NCI-H69 (cell line): Measurements from ENCODE around the gene SLC29A2.
A peak's percentile ranks its signal among the peaks of the same experiment; 100 is the strongest.

Source experiments
- DNase-seq: peaks from one replicate; lab custom pipeline; 2025; lab: John Stamatoyannopoulos, UW

The SLC29A2 gene

DNA sequence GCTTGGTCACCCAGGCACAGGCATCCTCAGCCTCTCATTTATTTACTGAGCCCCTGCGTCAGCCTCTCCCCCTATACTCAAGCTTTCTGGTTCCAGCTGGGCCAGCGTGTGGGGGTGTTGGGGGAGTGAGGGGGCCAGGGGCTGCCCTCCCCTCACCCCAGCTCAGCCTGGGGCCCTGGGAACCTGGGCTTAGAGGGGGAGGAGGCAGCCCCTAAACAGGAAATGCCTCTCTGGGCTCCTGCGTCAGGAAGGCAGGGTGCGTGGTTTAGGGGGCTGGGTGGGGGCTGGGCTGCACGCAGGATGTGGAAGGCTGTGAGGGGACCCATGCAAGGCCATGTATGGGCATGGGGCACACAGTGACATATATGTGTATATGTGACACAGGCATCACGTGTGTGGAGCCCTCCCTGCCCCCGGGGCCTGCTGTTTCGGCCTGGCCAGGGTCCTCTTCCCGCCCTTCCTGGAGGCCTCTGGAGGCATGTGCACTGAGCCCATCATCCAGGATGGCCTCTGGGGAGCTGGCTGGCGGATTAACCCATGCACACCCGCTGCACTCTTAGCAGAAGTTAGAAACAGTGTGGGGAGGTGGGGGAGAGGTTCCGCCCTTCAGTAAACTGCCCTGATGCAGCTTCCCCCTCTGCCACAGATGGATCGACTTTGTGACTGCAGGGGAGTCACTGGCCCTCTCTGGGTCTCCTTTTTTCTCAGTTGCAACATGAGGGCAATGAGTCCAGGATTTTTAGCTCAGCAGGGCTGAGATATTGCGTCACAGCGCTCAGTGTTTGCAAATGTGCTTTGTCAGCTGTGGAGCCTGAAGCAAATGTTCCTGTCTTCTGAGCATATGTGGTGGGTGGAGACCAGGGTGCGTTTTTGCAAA, 53.6 kb downstream of the SLC29A2 start:
- DNase-seq = peak; percentile 40

DNA sequence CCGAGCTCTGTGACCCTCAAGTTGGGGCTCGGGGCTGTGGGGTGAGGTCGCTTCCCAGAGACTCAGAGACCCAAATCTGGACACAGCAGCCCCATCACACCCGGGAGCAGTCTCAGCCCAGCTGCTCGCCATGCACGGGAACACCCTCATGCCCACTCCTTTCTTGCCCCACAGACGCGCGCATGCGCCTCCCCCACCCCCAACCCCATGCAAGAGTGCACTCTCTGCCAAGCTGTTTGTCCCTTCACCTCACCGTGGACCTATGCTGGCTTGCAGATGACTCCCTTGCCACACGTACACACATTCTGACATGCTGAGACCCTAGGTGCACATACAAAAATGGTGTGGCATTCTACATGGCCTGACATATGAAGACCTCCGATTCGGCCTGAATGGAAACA, 54.2 kb downstream of the SLC29A2 start:
- DNase-seq = peak; percentile 45

DNA sequence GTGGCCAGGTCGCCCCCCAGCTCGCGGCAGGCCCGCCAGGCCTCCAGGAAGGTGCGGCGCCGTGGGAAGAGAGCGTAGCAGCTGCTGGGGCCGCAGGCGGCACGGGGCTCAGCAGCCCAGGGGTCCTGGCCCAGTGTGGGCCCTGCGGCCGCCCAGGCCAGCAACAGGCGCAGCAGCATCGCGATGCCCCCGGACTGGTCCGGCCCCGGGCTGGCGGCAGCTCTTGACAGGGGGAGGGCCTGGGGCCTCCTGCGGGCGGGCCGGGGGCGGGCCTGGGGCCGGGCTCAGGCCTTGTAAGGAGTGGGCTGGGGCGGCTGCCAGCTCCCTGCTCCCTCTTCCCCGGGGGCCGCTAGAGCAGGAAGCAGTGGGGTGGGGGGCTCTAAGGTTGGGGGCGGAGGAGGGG, 54.7 kb downstream of the SLC29A2 start, which contains the start of gene CD248:
Gene CD248, minus strand, starts transcription at position 196 of the 403 bp plus-strand sequence. Its CDS starts 17 bp downstream, at position 179.
- DNase-seq = peak; percentile 79

DNA sequence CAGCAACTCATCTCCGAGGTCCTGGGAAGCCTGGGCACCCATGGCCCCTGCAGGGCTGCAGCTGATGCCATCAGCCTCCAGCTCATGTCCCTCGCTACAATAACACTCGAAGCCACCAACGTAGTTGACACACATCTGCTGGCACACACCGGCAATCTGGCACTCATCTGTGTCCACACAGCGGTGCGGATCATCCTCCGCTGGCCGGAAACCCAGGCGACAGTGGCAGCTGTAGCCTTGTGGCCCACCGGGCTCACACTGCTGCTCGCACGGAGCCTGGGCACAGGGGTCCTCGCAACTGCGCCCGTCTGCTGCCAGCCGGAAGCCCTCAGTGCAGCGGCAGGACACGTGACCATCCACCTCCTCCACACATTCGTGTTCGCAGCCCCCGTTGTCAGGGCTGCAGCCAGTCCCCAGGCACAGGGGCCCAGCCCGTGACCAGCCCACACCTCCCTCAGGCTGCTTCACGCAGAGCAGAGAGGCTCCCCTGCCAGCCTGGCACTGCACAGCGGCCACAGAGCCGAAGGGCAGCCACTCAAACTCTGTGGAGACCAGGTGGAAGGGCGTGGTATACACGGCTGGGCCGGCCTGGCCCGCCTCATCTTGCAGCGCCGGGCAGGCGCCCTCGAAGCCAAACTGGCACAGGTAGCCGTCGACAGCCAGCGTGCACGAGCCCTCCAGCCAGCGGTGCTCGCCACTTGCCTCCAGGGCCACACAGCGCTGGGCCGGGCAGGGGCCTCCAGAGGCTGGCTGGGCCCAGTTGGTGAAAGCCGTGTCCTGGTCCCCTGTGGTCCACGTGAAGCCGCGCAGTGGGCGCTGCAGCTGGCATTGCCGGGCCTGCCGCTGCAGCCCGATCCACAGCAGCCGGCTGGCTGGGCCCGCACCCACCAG, 55.4 kb downstream of the SLC29A2 start:
- DNase-seq = peak; percentile 86

DNA sequence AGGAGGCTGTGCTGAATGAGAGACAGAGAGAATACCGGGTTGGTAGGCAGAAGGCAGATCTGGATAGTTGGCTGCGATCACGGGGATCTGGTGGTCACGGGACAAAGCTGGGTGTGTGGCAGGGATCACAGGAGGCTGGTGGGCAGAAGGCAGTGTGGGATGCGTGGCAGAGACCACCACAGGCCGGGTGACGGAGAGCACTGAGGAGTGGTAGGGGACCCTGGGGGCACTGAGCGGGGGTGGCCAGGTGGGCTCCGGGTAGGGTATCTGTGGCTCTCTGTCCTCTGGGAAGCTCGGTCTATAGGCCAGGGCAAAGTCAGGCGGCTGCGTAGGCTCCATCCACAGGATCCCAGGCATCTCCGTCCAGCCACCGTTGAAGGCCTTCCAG, 56.1 kb downstream of the SLC29A2 start:
- DNase-seq = no peak

DNA sequence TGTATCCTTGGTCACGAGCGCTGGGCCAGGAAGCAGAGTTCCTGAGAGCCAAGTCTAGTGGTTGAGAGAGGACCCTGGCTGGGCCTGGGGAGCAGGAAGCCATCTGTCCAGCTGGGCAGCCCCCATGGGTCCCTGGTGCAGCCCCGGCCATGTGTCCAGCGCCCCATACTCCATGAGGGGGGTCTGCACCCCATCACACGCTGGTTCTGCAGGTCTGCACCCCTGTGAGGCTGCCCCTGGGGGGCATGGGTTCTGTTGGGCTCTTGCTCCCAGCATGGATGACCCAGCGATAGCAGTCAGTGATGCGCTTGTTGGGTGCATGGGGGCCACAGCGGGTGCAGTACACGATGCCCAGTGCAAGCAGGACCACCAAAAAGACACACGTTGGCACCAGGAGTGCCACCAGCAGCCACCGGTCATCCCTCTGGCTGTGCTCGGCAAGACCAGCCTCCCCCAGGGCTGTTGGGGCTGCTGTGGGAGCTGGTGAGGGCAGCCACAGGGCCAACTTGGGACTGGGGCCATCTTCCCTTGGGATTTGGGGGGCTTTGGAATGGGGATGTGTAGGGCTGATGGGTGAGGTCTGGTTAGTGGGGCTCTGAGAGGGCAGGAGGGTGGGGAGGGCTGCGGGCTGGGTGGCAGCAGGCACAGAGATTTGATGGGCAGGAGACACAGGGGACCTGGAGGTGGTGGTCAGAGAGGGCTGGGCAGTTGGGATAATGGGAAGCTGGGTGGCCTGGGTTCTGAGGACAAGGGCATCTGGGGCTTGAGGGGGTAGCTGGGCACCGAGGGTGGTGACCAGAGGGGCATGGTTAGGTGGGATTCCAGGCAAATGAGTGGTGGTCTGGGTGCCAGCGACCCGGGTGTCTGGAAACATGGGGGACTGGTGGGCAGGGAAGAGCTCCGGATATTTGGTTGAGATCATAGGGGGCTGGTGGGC, 56.7 kb downstream of the SLC29A2 start:
- no peak for DNase-seq

DNA sequence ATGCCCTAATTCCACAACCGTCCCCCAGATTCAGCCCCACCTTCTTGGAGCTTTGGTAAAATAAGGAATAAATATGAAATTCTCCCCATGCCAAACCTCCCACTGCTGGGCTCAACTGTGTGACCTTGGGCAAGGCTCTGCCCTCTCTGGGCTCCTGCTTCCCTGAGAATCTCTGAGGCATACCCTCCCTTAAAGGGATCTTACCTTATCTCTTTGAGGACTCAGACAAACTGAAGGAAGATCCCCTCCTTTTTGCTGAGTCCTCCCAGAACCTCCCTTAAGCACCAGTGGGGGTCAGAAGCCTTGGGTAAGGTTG, 57.4 kb downstream of the SLC29A2 start:
- no peak for DNase-seq

DNA sequence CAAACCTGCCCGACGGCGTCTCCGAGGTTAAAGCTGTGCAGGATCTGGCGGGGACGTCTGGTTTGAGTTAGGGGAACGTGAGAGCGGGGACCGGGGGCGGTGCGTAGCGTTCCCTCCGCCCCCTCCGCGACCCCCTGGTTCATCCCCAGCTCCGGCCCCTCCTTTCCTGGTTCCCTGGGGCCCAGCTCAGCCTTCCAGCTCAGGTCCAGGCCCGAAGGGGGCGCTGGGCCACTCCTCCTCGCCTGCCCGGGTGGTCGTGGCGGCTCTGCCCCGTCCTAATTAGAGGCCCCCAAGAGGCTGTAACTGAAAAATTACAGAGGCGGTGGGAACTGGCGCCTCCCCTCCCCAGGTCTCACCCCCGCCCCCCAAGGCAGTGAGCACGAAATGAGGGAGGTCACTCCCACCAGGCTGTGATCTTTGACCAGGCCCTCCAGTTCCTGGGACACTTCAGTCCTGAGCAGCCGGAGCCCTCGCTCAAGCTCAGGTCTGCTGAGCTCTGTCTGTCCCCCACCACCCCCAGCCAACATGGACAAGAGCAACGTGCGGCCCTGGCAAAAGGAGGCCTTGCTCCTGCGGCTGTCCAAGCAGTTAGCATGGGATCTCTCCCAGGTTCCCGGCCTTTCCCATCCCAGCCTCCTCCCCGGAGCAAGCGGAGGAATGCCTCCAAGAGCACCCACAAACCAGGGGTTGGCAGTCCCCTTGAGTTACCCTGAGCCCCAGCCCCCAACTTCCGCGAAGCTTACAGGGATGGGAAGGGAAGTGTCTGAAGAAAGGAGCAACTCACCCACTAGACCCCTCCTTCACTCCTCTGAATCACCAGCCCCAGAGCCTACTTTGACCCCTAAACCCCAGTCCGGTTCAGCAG, 58.0 kb downstream of the SLC29A2 start:
- no peak for DNase-seq

DNA sequence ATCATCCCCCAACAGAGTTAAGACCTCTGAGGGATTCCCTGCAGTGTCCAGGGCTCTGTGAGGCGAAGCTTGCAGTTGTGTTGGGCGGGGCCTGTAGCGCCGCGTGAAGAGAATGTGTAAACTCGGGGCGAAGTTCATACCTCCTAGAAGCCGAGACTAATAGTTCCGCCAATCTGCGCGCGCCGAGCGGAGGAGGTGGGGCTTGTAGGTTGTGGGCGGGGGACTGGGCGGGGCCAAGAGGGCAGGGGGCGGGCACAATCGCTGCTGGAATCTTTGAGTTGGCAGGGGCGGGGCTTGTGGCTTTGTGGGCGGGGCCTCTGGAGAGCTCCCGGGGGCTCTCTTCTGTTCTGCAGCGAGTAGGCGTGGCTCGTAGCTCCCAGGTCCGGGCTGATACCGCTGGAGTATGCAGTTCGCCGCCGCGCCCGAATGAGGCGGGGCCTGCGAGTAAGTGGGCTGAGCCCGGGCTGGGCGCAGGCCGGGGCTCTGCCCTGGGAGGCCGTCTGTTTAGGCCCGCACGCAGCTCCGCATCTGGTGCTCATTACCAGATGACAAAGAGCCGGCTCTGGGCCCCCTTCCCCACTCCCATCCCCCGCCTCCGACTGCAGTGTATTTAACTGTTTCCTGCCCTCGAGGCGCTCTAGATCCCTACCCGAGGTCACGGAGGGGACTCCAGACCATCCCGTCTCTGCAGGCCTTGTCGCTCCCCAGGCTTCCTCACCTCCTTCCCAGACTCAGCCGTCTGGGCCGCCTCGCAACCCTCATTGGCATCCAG, 58.8 kb downstream of the SLC29A2 start:
- DNase-seq = peak; percentile 99
